HG03097 (cell line): ENCODE measurements around the gene PCK2.

Experiments
- ATAC-seq: cut with Tn5 transposase; IDR thresholded peaks from one replicate; pipeline ENCODE4 v1.9.1; 2021; ENCODE audit not compliant: unreplicated experiment, low FRiP score

The PCK2 gene

GRCh38 chr14:24074625-24075484, 19.3 kb upstream of the PCK2 start:
- no peak for ATAC-seq

DNA sequence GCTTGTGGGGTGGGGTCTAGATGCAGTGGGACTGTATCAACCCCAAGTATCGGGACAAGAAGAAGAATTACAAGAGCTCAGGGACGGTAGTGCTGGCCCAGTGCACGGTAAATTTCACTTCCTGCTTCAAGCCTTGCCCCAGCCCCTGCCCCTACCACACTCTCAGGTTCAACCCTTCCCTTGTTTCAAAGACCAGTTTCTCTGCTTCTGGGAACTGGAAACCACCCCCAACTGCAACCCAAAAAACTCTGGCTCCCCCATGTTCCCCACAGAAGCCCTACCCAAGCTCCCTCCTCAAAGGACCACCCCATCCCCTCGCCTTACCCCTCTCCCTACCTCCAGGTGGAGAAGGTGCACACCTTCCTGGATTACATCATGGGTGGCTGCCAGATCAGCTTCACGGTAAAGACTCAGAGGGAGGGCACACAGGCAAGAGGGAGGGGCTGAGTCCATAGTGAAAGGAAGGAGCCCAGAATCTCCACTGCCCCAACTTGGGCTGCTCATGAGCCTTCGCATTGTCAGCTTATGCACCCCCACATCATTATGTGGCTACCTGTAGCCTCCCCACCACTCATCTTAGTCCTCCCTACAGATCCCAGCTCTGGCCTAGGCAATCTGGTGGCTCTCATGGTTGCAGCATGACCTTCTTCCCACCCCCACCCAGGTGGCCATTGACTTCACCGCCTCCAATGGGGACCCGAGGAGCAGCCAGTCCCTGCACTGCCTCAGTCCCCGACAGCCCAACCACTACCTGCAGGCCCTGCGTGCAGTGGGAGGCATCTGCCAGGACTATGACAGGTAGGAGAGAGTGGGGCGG, 18.4 kb upstream of the PCK2 start:
- ATAC-seq: no peak

GRCh38 chr14:24076302-24076601, 17.9 kb upstream of the PCK2 start:
- ATAC-seq: no peak

DNA sequence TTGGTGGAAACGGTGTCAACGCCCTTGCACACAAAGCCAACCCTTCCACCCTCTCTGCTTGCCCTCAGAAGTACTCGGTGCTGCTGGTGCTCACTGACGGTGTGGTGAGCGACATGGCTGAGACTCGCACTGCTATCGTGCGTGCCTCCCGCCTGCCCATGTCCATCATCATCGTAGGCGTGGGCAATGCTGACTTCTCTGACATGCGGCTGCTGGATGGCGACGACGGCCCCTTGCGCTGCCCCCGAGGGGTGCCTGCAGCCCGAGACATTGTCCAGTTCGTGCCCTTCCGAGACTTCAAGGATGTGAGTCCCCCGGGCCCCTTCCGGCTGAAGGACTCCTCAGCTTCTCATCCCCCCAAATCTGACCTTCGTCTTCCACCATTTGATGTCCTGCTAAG, 17.0 kb upstream of the PCK2 start:
- no peak for ATAC-seq

DNA sequence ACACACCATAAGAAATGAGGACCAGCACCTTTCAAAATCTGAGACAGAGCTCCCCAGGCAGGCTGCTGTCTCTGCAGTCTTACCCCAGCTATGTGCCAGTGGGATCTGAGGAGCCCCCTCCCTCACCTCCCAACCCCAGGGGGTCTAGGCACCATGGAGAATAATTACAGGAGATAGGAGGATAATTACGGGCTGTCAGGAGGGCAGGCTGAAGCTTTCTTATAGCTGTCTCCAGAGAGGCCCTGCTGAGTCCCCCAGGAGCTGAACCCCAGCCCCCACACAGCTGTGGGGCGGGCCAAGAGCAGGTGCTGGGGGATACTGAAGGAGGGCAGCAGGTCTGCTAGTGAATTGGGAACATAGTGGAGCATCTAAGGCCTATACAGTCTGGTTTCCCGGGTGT, 16.0 kb upstream of the PCK2 start:
- no peak for ATAC-seq

GRCh38 chr14:24079491-24080141, 14.5 kb upstream of the PCK2 start:
- no peak for ATAC-seq

- ATAC-seq: no peak
These were observed 14.0 kb upstream of the PCK2 start for GRCh38 chr14:24080142-24080530.

- peak; percentile 72 for ATAC-seq
These were observed 13.0 kb upstream of the PCK2 start for GRCh38 chr14:24080888-24081738.

GRCh38 chr14:24081739-24082211, 12.3 kb upstream of the PCK2 start:
- ATAC-seq: no peak

- ATAC-seq: no peak
These were observed 11.6 kb upstream of the PCK2 start for GRCh38 chr14:24082411-24083080.

DNA sequence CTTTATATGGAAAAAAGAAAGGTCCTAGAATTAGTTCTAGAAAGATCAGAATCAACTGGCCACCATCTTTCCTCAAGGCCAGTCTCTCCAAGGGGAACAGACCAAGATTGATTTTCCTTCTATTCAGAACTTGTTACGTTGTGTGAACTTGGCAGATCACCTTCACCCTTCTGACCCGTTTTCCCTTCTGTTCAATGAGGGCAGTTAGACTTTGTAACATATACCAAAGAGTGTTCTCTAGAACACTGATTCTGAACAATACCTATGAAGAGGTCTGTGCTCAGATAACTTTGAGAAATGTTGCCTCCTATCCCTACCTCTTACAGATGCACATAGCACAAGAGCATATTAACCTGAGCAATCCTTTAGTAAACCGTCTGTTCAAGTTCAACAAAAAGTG, 10.6 kb upstream of the PCK2 start:
- no peak for ATAC-seq

GRCh38 chr14:24084440-24084839, 9.7 kb upstream of the PCK2 start:
- no peak for ATAC-seq

DNA sequence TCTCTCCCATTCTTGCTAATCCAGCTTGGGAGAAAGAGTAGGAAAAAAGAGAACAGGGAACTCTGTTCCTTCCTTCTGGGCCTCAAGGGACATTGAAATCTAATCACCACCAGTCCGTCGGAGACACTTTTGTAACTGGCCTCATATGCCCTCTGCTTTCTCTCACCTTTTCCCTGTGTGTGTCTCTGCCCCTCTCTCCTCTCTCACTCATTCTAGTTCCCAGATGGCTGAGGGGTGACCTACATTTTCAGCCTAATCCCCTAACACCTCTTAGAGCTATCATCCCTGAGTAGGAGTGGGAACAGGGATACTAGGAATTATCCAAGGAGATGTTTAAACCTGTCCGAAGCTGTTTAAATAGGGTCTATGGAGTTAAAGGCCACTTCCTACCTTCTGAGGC, 8.9 kb upstream of the PCK2 start:
- ATAC-seq: no peak

- ATAC-seq: no peak
These were observed 7.7 kb upstream of the PCK2 start for GRCh38 chr14:24086193-24086955.

DNA sequence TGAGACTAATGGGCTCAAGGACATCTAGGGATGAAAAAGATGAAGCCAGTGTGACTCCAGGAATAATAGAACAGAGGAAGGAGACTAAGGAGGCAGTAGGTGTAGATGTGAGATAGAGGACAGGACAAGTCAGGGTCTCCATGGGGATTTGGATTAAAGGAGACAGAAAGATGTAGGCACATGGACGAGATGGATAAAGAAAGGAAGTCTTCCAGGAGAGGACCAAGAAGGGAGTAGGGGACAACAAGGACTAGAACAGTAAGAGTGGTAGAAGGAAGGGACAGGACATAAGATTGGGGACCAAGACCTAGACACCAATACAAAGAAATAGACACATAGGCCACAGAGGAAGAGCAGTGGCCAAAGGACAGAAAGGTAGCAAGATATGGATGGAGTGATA, 7.1 kb upstream of the PCK2 start:
- no peak for ATAC-seq

GRCh38 chr14:24088095-24088494, 6.0 kb upstream of the PCK2 start:
- no peak for ATAC-seq

- ATAC-seq: no peak
These were observed 4.2 kb upstream of the PCK2 start for GRCh38 chr14:24089890-24090289.

DNA sequence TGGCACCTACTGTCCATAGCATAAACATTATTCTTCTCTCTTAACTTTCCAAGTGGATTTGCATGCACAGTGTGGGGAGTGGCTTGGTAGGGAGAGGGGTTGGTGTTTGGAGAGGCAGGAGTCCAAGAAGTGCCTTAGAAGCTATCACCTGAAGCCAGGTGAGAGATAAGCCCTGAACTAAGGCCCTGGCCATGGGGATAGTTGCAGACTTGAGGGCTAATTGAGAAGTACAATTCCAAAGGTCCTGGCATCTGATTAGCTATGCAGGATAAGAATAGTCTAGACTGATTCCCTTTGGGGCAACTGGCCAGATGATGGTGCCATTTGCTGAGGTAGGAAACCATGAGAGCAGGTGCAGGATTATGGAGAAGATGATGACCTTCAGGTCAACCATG, 2.0 kb upstream of the PCK2 start:
- ATAC-seq: no peak

GRCh38 chr14:24092505-24093206, 1.5 kb upstream of the PCK2 start:
- no peak for ATAC-seq
